PC-3 (cell line): ENCODE data around the gene NDUFB10.

Experiments
- CTCF ChIP-seq: fragments of 300-600 bp; sonication (generic); conservative IDR thresholded peaks from 2 replicates; pipeline ENCODE4 v1.5.1; 2017; ENCODE audit warnings: antibody characterized with exemption, low read depth, mild to moderate bottlenecking, low read length
- EZH2 ChIP-seq: fragments of 300-600 bp; sonication (generic); IDR thresholded peaks from one replicate; pipeline ENCODE4 v1.6.1; 2017; ENCODE audit warnings: antibody characterized with exemption, mild to moderate bottlenecking, low read length; ENCODE audit not compliant: unreplicated experiment

DNA sequence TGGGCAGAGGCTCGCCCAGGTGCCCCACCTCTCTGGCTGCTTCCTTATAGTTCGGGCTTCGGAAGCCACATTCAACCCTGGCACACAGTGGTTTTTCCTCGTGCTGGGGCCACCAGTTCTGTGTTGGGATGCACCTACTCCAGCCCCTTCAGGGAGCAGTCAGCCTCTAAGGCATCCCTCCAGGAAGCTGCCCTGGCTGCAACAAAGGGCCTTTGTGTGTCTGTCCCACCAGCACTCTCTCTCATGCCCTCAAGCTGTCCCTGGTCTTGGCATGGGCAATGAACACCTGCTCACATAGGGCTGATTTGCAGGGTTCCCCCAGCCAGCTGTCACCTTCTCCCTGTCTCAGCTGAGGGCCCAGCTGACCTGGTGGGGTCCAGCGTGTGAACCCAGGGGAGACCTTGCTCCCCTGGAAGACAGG lies 22.7 kb downstream of the NDUFB10 start:
- TF ChIP-seq CTCF (no peak), EZH2 (no peak)
